ENCODE data around the gene MACROD2. TPM values are rescaled to one million over a fixed set of nuclear protein-coding genes. Genes with fewer than 3 reads are reported as not detected.

The MACROD2 gene
- polyA plus RNA-seq, 1 donor (not counting 4 experiments of a cell fraction or from before 2014, with no cell fraction given), result 0.71 TPM

DNA sequence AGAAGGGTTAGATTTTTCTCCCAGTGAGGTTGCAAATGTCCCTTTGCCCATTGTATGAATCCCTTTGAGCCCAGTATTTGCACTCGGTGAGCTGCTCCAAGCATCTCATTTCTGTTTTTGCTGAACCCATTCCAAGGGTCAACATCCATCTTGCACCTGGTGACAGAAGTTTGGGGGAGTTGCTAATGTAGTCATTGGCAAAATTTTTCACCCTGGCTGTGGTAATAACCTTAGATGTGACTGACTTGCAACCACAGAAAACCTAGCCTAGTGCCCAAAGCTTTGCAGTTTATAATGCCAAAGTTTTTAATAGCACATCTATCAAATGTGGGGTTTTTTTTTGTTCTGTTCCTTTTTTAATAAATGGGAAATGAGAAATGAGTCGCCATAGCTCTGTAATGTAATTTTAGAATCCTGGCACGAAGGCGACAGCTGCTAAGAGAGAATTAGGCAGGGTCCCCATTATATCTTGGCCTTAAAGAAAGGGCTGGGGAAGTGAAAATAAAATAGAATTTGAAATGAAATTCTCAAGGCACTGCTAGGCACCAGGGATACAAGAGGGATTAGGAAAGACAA, 1895.2 kb downstream of the MACROD2 start:
- Histone ChIP-seq H3K9me3 (ENCODE audit: control insufficient read depth, low read depth, low read length) (no peaks in the 10 kb centered on the region), H3K4me2 (ENCODE audit: control insufficient read depth, extremely low read depth, insufficient read depth, low read depth, low read length) (no peak overlapping the region), H3K27ac (ENCODE audit: control insufficient read depth, insufficient read depth, low read length) (no peak overlapping the region), H3K9ac (ENCODE audit: control insufficient read depth, extremely low read depth, insufficient read depth, low read length) (no peak overlapping the region), H3K36me3 (ENCODE audit: control insufficient read depth in 2 of 2, extremely low read depth in 1 of 2, insufficient read depth in 2 of 2, low read length in 2 of 2) (no peaks in the 10 kb centered on the region), H3K4me1 (ENCODE audit: control insufficient read depth, extremely low read depth, insufficient read depth, low read length) (no peaks in the 10 kb centered on the region), H2AFZ (ENCODE audit: control insufficient read depth, low read length) (no peak overlapping the region), H3K79me2 (ENCODE audit: control insufficient read depth, insufficient read depth, low read length) (no peaks in the 10 kb centered on the region), H3K9me1 (ENCODE audit: control insufficient read depth, extremely low read depth, insufficient read depth, low read length) (no peaks in the 10 kb centered on the region), H3K27me3 (ENCODE audit: control insufficient read depth, extremely low read depth, insufficient read depth, low read length) (no peaks in the 10 kb centered on the region), H3K4me3 (ENCODE audit: control insufficient read depth in 2 of 3, extremely low read depth in 1 of 3, insufficient read depth in 2 of 3, low read depth in 1 of 3, low read length in 3 of 3) (no peak overlapping the region), H4K20me1 (ENCODE audit: control insufficient read depth, extremely low read depth, insufficient read depth, low read length) (no peaks in the 10 kb centered on the region)
- DNase-seq (ENCODE audit: low read depth, low spot score) (no peak), FAIRE-seq (no peak)
- dilution Hi-C loops (cut with MboI; ENCODE audit: extremely low pct_ligation_motif_present, low sequenced_read_pairs), result no loop called here
- no peak for TF ChIP-seq EZH2 (IDR thresholded peaks at IDR 0.05; ENCODE audit: low read length)
- TF ChIP-seq, protein P1, sequence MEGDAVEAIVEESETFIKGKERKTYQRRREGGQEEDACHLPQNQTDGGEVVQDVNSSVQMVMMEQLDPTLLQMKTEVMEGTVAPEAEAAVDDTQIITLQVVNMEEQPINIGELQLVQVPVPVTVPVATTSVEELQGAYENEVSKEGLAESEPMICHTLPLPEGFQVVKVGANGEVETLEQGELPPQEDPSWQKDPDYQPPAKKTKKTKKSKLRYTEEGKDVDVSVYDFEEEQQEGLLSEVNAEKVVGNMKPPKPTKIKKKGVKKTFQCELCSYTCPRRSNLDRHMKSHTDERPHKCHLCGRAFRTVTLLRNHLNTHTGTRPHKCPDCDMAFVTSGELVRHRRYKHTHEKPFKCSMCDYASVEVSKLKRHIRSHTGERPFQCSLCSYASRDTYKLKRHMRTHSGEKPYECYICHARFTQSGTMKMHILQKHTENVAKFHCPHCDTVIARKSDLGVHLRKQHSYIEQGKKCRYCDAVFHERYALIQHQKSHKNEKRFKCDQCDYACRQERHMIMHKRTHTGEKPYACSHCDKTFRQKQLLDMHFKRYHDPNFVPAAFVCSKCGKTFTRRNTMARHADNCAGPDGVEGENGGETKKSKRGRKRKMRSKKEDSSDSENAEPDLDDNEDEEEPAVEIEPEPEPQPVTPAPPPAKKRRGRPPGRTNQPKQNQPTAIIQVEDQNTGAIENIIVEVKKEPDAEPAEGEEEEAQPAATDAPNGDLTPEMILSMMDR (optimal IDR thresholded peaks at IDR 0.05 in 1 of 3, IDR thresholded peaks at IDR 0.05 in 1 of 3, conservative IDR thresholded peaks at IDR 0.05 in 1 of 3; ENCODE audit: extremely low read depth in 1 of 3, insufficient read depth in 2 of 3, low read length in 3 of 3), result no peak

DNA sequence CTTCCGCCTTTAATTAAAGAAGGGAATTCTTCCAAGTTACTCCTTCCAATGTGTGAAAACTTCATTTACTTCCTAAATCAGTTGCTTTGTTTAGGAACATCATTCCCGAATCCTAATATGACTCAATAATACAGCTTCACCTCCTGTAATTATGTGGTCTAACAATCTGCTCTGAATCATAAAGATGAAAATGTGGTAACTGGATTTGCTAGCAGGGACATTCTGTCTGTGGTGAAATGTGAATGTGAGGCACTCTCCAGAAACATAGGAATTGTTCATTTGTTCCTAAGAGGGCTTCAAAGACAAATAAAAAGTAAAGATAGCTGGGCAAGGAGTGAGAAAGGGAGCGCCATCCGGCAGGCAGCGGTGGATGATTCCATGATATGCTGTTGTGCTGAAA, 1899.8 kb downstream of the MACROD2 start:
- Histone ChIP-seq H3K9me1 (ENCODE audit: control insufficient read depth, extremely low read depth, insufficient read depth, low read length) (no peaks in the 10 kb centered on the region), H3K4me1 (ENCODE audit: control insufficient read depth, extremely low read depth, insufficient read depth, low read length) (no peaks in the 10 kb centered on the region), H3K4me3 (ENCODE audit: control insufficient read depth in 2 of 3, extremely low read depth in 1 of 3, insufficient read depth in 2 of 3, low read depth in 1 of 3, low read length in 3 of 3) (no peak overlapping the region), H3K27ac (ENCODE audit: control insufficient read depth, insufficient read depth, low read length) (no peak overlapping the region), H3K79me2 (ENCODE audit: control insufficient read depth, insufficient read depth, low read length) (no peaks in the 10 kb centered on the region), H2AFZ (ENCODE audit: control insufficient read depth, low read length) (no peak overlapping the region), H4K20me1 (ENCODE audit: control insufficient read depth, extremely low read depth, insufficient read depth, low read length) (no peaks in the 10 kb centered on the region), H3K9ac (ENCODE audit: control insufficient read depth, extremely low read depth, insufficient read depth, low read length) (no peak overlapping the region), H3K4me2 (ENCODE audit: control insufficient read depth, extremely low read depth, insufficient read depth, low read depth, low read length) (no peak overlapping the region), H3K9me3 (ENCODE audit: control insufficient read depth, low read depth, low read length) (no peaks in the 10 kb centered on the region), H3K27me3 (ENCODE audit: control insufficient read depth, extremely low read depth, insufficient read depth, low read length) (no peaks in the 10 kb centered on the region), H3K36me3 (ENCODE audit: control insufficient read depth in 2 of 2, extremely low read depth in 1 of 2, insufficient read depth in 2 of 2, low read length in 2 of 2) (no peaks in the 10 kb centered on the region)
- FAIRE-seq (no peak), DNase-seq (ENCODE audit: low read depth, low spot score) (no peak)
- TF ChIP-seq, protein P1 (optimal IDR thresholded peaks at IDR 0.05 in 1 of 3, IDR thresholded peaks at IDR 0.05 in 1 of 3, conservative IDR thresholded peaks at IDR 0.05 in 1 of 3; ENCODE audit: extremely low read depth in 1 of 3, insufficient read depth in 2 of 3, low read length in 3 of 3), result no peak
- no peak for TF ChIP-seq EZH2 (IDR thresholded peaks at IDR 0.05; ENCODE audit: low read length)
- dilution Hi-C loops (cut with MboI; ENCODE audit: extremely low pct_ligation_motif_present, low sequenced_read_pairs), result no loop called here
